MV-4-11 (cell line): Measurements from ENCODE around the gene POLK.
"Not testable (repeated sequence)": the region's sequence is repeated elsewhere in the genome, so short reads cannot be mapped to it uniquely, and the experiment has no call there.

Experiments used
- DNase-seq: peaks from one replicate; lab custom pipeline; 2025; lab: John Stamatoyannopoulos, UW

POLK gene

DNA sequence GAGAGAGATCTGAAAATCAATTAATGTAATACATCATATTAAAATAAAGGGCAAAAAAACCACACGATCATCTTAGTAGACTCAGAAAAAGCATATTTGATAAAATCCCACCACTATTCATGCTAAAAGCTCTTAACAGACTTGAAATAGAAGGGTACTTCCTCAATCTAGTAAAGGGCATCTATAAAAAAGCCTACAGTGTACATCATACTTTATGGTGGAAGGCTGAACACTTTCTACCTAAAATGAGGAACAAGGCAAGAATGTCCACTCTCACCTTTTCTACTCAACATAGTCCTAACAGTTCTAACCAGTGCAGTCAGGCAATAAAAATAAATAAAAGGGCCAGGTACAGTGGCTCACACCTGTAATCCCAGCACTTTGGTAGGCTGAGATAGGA lies 38.9 kb downstream of the POLK start:
- DNase-seq = no peak

DNA sequence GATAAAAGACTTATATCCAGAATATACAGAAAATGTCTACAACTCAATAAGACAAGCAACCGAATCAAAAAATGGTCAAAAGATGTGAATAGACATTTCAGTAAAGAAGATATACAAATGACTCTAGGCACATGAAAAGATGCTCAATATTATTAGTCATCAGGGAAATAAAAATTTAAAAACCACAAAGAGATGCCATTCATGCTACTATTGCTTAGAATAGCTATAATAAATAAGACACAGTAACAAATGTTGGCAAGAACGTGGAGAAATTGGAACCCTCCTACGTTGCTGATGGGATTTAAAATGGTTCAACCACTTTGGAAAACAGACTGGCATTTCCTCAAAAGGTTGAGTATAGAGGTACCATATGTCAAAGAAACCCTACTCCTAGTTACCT lies 39.8 kb downstream of the POLK start:
- DNase-seq = no peak

DNA sequence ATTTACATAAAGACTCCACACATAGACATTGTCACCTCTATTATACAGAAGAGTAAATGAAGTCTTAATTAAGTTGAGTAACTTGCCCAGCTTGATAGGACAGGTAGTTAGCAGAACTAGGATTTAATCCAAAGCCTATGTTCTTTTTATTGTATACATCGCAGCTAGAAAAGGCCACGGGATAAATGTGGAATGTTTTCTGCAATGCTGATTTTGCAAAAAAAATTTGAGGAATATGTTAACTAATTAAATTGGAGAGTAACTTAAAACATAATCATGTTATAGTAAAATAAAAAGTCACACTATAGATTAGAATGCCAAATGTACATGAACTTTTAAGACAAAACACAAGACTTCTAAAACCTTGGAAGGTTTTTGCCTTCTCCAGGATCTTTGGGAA lies 41.1 kb downstream of the POLK start:
- DNase-seq = no peak

DNA sequence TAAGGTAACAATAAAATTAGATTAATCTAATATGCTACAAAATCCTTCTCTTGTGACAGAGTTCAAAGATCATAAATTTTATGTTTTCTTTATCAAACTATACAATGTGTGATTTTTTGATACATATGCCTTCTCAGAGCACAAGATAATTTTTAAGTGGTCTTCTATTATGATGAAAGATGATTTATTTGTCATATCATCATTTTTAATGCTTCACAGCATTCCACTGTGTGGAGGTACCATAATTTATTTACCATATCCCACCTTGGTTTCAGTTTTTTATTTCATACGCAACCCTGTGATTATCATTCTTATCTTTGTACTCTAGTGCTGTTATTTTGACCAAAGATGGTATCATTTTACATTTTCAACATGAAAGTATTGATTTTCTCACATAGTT lies 41.7 kb downstream of the POLK start:
- DNase-seq = no peak

GRCh38 chr5:75558221-75558620 lies 46.5 kb downstream of the POLK start:
- DNase-seq = no peak

GRCh38 chr5:75558981-75559632 lies 47.4 kb downstream of the POLK start:
- DNase-seq = peak; percentile 68

GRCh38 chr5:75560655-75561054 lies 49.0 kb downstream of the POLK start:
- DNase-seq = not testable (repeated sequence)

- DNase-seq = not testable (repeated sequence)
These were observed 54.5 kb downstream of the POLK start for GRCh38 chr5:75565991-75566709.

GRCh38 chr5:75566710-75567309 lies 55.1 kb downstream of the POLK start:
- DNase-seq = peak; percentile 95

GRCh38 chr5:75567710-75568109 lies 56.0 kb downstream of the POLK start:
- DNase-seq = no peak

- peak; percentile 48 for DNase-seq
These were observed 56.5 kb downstream of the POLK start for GRCh38 chr5:75568202-75568601.

DNA sequence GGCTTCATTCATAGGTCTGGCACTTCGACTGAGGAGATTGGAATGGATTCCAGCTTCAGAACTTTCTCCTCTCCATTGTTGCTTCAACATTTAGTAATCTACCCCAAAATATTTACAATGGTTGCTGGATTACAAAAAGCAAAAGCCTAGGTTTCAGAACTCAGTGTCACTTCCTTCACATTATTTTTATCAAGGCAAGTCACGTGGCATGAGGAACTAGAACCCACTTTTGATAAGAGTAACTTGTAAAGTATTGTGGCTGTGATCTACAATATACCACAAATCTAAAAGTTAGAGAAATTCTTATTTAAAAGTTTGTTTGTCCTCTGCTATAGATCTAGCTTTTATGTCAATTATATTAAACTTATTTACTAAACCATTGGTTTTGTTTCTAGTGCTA lies 59.9 kb downstream of the POLK start:
- peak; percentile 63 for DNase-seq

DNA sequence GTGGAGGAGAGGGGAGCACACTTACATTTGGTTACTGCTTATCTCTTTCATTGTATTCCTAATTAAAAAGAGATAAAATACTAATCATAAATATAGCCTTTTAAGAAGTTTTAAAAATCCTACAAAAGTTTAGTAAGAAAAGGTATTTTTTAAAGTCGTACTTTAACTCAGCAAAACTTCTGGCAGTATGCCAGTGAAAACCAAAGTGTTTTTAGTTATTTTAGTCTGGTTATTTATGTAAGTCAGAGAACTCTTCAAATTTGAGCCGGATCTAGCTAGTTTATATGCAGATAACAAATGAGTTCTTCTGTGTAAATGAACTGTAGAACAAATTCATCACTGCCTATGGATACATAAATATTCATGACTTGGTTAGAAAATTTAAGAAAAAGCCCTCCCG lies 63.1 kb downstream of the POLK start:
- no peak for DNase-seq

- not testable (repeated sequence) for DNase-seq
These were observed 66.6 kb downstream of the POLK start for GRCh38 chr5:75578280-75578679.

DNA sequence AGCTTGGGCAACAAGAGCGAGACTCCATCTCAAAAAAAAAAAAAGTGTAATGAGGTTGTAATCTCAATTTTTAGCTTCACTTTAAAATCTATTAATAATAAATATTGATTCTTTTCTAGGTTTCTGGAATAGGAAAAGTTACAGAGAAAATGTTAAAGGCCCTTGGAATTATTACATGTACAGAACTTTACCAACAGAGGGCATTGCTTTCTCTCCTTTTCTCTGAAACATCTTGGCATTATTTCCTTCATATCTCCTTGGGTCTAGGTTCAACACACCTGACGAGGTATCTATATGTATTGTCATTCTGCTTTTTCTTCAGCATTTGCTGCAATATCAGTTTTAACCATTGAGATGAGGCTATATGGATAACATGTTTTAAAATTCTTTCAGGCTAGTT lies 73.0 kb downstream of the POLK start:
- DNase-seq = no peak

- no peak for DNase-seq
These were observed 77.0 kb downstream of the POLK start for GRCh38 chr5:75588666-75589065.

GRCh38 chr5:75600535-75600934 lies 88.8 kb downstream of the POLK start:
- no peak for DNase-seq

- DNase-seq = no peak
These were observed 89.9 kb downstream of the POLK start for GRCh38 chr5:75601567-75601966.

DNA sequence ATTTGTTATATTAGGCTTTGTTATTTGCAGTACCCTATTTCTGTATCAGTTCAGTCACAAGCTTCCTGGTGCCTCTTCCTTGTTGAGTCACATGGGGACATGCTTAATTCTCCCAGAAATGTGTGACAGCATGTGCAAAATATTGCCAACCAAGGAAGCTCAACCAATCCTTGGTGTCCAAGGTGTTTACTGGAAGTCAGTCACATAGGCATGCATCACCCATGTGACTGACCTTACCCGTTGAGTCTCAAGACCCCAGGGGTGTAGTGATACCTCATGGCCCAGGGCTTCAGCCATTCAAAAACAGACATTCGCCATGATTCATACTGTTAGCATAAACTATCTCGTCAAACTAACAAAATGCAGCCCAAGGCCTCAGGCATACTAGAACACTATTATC lies 90.3 kb downstream of the POLK start:
- DNase-seq = no peak

- no peak for DNase-seq
These were observed 91.7 kb downstream of the POLK start for GRCh38 chr5:75603371-75603770.

DNA sequence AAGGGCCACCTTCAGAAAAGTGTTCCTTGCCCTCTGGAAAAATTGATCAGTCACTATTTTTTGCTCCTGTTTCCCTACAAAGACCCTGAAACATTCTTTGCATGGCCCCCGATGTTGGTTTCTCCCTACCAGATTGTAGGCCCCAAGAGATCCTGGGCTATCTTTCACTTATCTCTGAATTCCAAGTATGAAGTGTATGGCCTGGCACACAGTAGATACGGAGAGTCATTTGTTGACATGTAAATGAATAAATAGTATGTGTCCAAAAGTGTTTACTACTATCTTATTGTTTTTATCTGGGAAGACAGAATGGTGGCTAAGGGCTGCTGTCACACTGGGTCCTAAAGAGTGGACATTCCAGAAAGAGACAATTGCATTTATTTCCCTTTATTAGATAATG lies 92.1 kb downstream of the POLK start:
- DNase-seq = no peak

DNA sequence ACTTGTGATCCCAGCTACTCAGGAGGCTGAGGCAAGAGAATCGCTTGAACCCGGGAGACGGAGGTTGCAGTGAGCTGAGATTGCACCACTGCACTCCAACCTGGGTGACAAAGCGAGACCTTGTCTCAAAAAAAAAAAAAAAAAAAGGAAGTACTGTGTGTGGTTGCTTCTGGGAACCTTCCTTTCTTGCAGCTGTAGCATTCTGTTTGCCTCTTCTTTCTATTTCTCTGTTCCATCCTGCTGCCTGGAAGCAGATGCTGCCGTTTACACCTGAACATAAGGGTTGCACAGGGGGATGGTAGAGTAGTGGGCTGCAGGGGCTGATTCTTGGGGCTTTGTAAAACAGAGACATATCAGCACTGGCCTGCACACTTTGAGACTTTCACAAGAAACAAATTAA lies 95.7 kb downstream of the POLK start:
- peak; percentile 63 for DNase-seq

GRCh38 chr5:75608870-75609269 lies 97.2 kb downstream of the POLK start:
- DNase-seq = no peak

- no peak for DNase-seq
These were observed 98.5 kb downstream of the POLK start for GRCh38 chr5:75610201-75610600.
